ENCODE results near the gene TET3. TPM values are rescaled to one million over a fixed set of nuclear protein-coding genes. Genes with fewer than 3 reads are reported as not detected.

The TET3 gene
- total and polyA plus RNA-seq, 9 of the 15 experiments (the other 6 are each of a cell fraction or from before 2014, with no cell fraction given): 0.35 to 16.3 (median 5.5) TPM

DNA sequence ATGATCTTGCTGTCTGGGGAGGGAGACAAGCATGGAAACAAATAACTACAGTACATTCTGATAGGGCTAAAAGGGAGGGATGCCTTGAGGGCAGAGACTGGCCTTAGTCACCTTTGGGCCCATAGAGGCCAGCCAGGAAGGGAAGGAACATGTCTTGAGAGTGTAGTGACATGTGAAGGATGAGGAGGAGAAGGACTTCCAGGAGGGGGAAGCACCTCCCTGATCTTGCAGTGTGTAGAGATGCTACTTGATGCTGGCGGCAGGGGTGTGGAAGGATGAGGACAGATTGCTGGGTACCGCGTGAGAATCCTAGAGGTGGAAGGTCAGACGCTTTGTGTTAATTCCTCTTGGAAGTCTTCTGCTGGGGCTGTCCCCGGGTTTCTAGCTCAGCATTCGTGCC is 13.1 kb downstream of the TET3 start (continued):
- TF ChIP-seq, protein P1, sequence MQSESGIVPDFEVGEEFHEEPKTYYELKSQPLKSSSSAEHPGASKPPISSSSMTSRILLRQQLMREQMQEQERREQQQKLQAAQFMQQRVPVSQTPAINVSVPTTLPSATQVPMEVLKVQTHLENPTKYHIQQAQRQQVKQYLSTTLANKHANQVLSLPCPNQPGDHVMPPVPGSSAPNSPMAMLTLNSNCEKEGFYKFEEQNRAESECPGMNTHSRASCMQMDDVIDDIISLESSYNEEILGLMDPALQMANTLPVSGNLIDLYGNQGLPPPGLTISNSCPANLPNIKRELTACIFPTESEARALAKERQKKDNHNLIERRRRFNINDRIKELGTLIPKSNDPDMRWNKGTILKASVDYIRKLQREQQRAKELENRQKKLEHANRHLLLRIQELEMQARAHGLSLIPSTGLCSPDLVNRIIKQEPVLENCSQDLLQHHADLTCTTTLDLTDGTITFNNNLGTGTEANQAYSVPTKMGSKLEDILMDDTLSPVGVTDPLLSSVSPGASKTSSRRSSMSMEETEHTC (IDR thresholded peaks at IDR 0.05): 0 out of 2 replicates have a peak, but pooled peaks have one; percentile 17
- no peak for TF ChIP-seq KLF16 (IDR thresholded peaks at IDR 0.05)
- TF ChIP-seq, protein P2, sequence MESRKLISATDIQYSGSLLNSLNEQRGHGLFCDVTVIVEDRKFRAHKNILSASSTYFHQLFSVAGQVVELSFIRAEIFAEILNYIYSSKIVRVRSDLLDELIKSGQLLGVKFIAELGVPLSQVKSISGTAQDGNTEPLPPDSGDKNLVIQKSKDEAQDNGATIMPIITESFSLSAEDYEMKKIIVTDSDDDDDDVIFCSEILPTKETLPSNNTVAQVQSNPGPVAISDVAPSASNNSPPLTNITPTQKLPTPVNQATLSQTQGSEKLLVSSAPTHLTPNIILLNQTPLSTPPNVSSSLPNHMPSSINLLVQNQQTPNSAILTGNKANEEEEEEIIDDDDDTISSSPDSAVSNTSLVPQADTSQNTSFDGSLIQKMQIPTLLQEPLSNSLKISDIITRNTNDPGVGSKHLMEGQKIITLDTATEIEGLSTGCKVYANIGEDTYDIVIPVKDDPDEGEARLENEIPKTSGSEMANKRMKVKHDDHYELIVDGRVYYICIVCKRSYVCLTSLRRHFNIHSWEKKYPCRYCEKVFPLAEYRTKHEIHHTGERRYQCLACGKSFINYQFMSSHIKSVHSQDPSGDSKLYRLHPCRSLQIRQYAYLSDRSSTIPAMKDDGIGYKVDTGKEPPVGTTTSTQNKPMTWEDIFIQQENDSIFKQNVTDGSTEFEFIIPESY (CRISPR knock-in tag; IDR thresholded peaks at IDR 0.05): peak; percentile 95
- peak; percentile 39 for TF ChIP-seq MEIS2 (IDR thresholded peaks at IDR 0.05; ENCODE audit: partially characterized antibody)
- TF ChIP-seq ARID2 (IDR thresholded peaks at IDR 0.05): 0 out of 2 replicates have a peak, but pooled peaks have one; percentile 7
- TF ChIP-seq PRPF4 (IDR thresholded peaks at IDR 0.05; ENCODE audit: insufficient read depth, low read depth, low read length, poor library complexity, severe bottlenecking): no peak
- TF ChIP-seq BRCA1 (IDR thresholded peaks at IDR 0.05): no peak
- no peak for TF ChIP-seq BRCA1 (CRISPR knock-in tag; IDR thresholded peaks at IDR 0.05)
- TF ChIP-seq, protein P3, sequence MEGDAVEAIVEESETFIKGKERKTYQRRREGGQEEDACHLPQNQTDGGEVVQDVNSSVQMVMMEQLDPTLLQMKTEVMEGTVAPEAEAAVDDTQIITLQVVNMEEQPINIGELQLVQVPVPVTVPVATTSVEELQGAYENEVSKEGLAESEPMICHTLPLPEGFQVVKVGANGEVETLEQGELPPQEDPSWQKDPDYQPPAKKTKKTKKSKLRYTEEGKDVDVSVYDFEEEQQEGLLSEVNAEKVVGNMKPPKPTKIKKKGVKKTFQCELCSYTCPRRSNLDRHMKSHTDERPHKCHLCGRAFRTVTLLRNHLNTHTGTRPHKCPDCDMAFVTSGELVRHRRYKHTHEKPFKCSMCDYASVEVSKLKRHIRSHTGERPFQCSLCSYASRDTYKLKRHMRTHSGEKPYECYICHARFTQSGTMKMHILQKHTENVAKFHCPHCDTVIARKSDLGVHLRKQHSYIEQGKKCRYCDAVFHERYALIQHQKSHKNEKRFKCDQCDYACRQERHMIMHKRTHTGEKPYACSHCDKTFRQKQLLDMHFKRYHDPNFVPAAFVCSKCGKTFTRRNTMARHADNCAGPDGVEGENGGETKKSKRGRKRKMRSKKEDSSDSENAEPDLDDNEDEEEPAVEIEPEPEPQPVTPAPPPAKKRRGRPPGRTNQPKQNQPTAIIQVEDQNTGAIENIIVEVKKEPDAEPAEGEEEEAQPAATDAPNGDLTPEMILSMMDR (IDR thresholded peaks at IDR 0.05 in 2 of 3, conservative IDR thresholded peaks at IDR 0.05 in 1 of 3; ENCODE audit: insufficient read depth in 2 of 3, low read depth in 1 of 3, low read length in 3 of 3): peak; percentile 24 to 61 (median 37); a peak in 3 of 6 replicates
- TF ChIP-seq RAD21 (CRISPR knock-in tag; conservative IDR thresholded peaks at IDR 0.05 in 1 of 2, IDR thresholded peaks at IDR 0.05 in 1 of 2): peak; percentile 35 to 72

All from K562 (cell line).